Measurements from ENCODE around the gene CEP97. TPM values are rescaled to one million over a fixed set of nuclear protein-coding genes. Genes with fewer than 3 reads are reported as not detected.

The CEP97 gene
- total RNA-seq, 2 donors from 2014 or later = 13.7 to 21.3 TPM

DNA sequence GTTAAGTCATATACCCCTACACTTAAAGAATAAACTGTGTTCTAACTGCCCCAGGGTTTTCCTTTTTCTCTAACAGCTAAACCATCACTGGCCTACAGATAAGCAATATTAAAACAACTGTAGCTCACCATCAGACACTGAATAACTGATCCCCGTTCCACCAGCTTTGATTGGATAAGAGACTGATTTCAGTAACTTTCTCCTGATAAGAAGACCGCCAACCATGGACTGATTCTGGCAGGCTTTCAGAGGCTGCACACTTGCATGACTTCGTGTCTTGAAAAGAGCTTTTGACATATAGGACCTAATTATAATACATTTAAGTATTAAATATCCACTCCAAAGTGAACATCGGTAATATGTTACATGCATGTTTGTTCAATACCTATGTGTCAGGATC lies 15.3 kb upstream of the CEP97 start:
- no peaks in the 10 kb centered on the region for H3K36me3 ChIP-seq (ENCODE audit: control insufficient read depth, insufficient read depth, low read length)
- no peak overlapping the region for H3K4me3 Mint-ChIP-seq
- H3K9me3 ChIP-seq (ENCODE audit: control insufficient read depth, low read length) = no peaks in the 10 kb centered on the region
- H3K27ac ChIP-seq (ENCODE audit: low read depth, low read length) = no peak overlapping the region
- H3K4me1 ChIP-seq (ENCODE audit: control insufficient read depth, insufficient read depth, low read length) = no peaks in the 10 kb centered on the region
- H3K9ac ChIP-seq (ENCODE audit: extremely low read depth, low read length, poor library complexity, severe bottlenecking) = no peak overlapping the region
- H3K4me1 Mint-ChIP-seq = no peaks in the 10 kb centered on the region
- DNase-seq = no peak
- H3K9me3 Mint-ChIP-seq = peaks cover 2% of the 10 kb centered on the region
- H3K27me3 Mint-ChIP-seq (ENCODE audit: insufficient read depth) = peaks cover 2% of the 10 kb centered on the region
- H3K4me3 ChIP-seq (ENCODE audit: low read length) = no peak overlapping the region
- H3K27me3 ChIP-seq (ENCODE audit: control insufficient read depth, insufficient read depth, low read length, poor library complexity, severe bottlenecking) = no peaks in the 10 kb centered on the region
- WGBS, 2 experiments (ENCODE audit: insufficient coverage in 1 of 2, insufficient read length in 1 of 2) = 96% methylated on average over 2 to 4 of the region's 4 CpGs
- H3K27ac Mint-ChIP-seq = no peak overlapping the region
- no peaks in the 10 kb centered on the region for H3K36me3 Mint-ChIP-seq (ENCODE audit: low read depth)
- TF ChIP-seq CTCF (conservative IDR thresholded peaks at IDR 0.05) = no peak

DNA sequence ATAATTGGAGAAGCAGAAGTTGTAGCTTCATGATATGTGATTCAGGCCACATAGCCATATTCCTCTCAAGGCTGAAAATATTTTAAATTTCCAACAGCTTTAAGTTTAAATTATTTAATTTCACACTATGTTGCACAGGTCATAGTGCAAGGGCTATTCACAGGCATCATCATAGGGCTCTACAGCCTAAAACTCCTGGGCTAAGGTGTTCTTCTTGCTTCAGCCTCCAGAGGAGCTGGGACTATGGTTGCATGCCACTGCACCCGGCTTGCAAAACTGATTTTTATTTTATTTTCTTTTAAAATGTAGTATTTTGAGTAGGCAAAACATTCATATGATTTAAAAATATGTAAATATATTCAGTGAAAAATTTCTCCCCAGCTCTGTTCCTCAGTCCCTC lies 6.0 kb upstream of the CEP97 start:
- no peak overlapping the region for H3K27ac Mint-ChIP-seq
- H3K36me3 ChIP-seq (ENCODE audit: control insufficient read depth, insufficient read depth, low read length) = no peaks in the 10 kb centered on the region
- no peaks in the 10 kb centered on the region for H3K27me3 Mint-ChIP-seq (ENCODE audit: insufficient read depth)
- no peaks in the 10 kb centered on the region for H3K9me3 Mint-ChIP-seq
- H3K4me1 ChIP-seq (ENCODE audit: control insufficient read depth, insufficient read depth, low read length) = peaks cover 5% of the 10 kb centered on the region
- WGBS, 2 experiments (ENCODE audit: insufficient coverage in 1 of 2, insufficient read length in 1 of 2) = 75% methylated on average over 1 of the region's 1 CpG; no CpG with 5 or more reads in 1 of the 2 experiments
- H3K27ac ChIP-seq (ENCODE audit: low read depth, low read length) = no peak overlapping the region
- no peaks in the 10 kb centered on the region for H3K9me3 ChIP-seq (ENCODE audit: control insufficient read depth, low read length)
- H3K36me3 Mint-ChIP-seq (ENCODE audit: low read depth) = no peaks in the 10 kb centered on the region
- H3K27me3 ChIP-seq (ENCODE audit: control insufficient read depth, insufficient read depth, low read length, poor library complexity, severe bottlenecking) = no peaks in the 10 kb centered on the region
- no peak overlapping the region for H3K9ac ChIP-seq (ENCODE audit: extremely low read depth, low read length, poor library complexity, severe bottlenecking)
- TF ChIP-seq CTCF (conservative IDR thresholded peaks at IDR 0.05) = no peak
- no peak overlapping the region for H3K4me3 Mint-ChIP-seq
- peaks cover 6% of the 10 kb centered on the region for H3K4me1 Mint-ChIP-seq
- DNase-seq = no peak
- H3K4me3 ChIP-seq (ENCODE audit: low read length) = no peak overlapping the region

- DNase-seq = no peak
- H3K9me3 ChIP-seq (ENCODE audit: control insufficient read depth, low read length) = no peaks in the 10 kb centered on the region
- Mint-ChIP-seq H3K9me3 (no peaks in the 10 kb centered on the region), H3K27ac (no peak overlapping the region), H3K27me3 (ENCODE audit: insufficient read depth) (no peaks in the 10 kb centered on the region), H3K36me3 (ENCODE audit: low read depth) (no peaks in the 10 kb centered on the region), H3K4me3 (no peak overlapping the region), H3K4me1 (peaks cover 7% of the 10 kb centered on the region)
- no peak overlapping the region for H3K27ac ChIP-seq (ENCODE audit: low read depth, low read length)
- no peak overlapping the region for H3K4me3 ChIP-seq (ENCODE audit: low read length)
- H3K36me3 ChIP-seq (ENCODE audit: control insufficient read depth, insufficient read depth, low read length) = no peaks in the 10 kb centered on the region
- 93% methylated on average over 3 of the region's 3 CpGs; no CpG with 5 or more reads in 1 of the 2 experiments for WGBS, 2 experiments (ENCODE audit: insufficient coverage in 1 of 2, insufficient read length in 1 of 2)
- H3K4me1 ChIP-seq (ENCODE audit: control insufficient read depth, insufficient read depth, low read length) = peaks cover 5% of the 10 kb centered on the region
- no peak for TF ChIP-seq CTCF (conservative IDR thresholded peaks at IDR 0.05)
- no peaks in the 10 kb centered on the region for H3K27me3 ChIP-seq (ENCODE audit: control insufficient read depth, insufficient read depth, low read length, poor library complexity, severe bottlenecking)
- no peak overlapping the region for H3K9ac ChIP-seq (ENCODE audit: extremely low read depth, low read length, poor library complexity, severe bottlenecking)
These were observed 4.7 kb upstream of the CEP97 start for GRCh38 chr3:101719604-101720185.

Data from endodermal cell (in vitro differentiated cells).